ENCODE measurements around the gene EEF1AKMT1.

GRCh38 chr13:20684041-20684440 is 89.7 kb downstream of the EEF1AKMT1 start:
- TF ChIP-seq CTCF (IDR thresholded peaks at IDR 0.05) (no peak), POLR2A (IDR thresholded peaks at IDR 0.05) (no peak)
